HepG2 (cell line): ENCODE results near the gene LLGL1. TPM values are rescaled to one million over a fixed set of nuclear protein-coding genes. Genes with fewer than 3 reads are reported as not detected.

Experiments
- ARNTL ChIP-seq: sonication (generic); formaldehyde crosslinking; IDR thresholded peaks from 2 replicates; pipeline ENCODE4 v1.4.0; 2020; ENCODE audit warnings: mild to moderate bottlenecking, missing genetic modification reagents
- CENPBD1 ChIP-seq: sonication (generic); formaldehyde crosslinking; IDR thresholded peaks from 2 replicates; pipeline ENCODE4 v1.8.0; 2022; ENCODE audit warnings: missing genetic modification reagents, low read depth, mild to moderate bottlenecking, borderline replicate concordance
- CERS6 ChIP-seq: sonication (generic); formaldehyde crosslinking; IDR thresholded peaks from 2 replicates; pipeline ENCODE4 v1.5.0; 2020; ENCODE audit warnings: missing genetic modification reagents
- KLF13 ChIP-seq: sonication (generic); formaldehyde crosslinking; IDR thresholded peaks from 2 replicates; pipeline ENCODE4 v1.4.0; 2020; ENCODE audit warnings: mild to moderate bottlenecking, missing genetic modification reagents
- MTF1 ChIP-seq: sonication (generic); formaldehyde crosslinking; IDR thresholded peaks from 2 replicates; pipeline ENCODE4 v1.5.0; 2020; ENCODE audit warnings: missing genetic modification reagents
- PCBP2 ChIP-seq: fragments of 200-400 bp; formaldehyde crosslinking; optimal IDR thresholded peaks from 2 replicates; pipeline ENCODE3; 2018; ENCODE audit warnings: low read length, low read depth; ENCODE audit not compliant: poor library complexity, severe bottlenecking
- SMYD3 ChIP-seq: sonication (generic); formaldehyde crosslinking; IDR thresholded peaks from 2 replicates; pipeline ENCODE4 v1.8.1; 2023; ENCODE audit warnings: mild to moderate bottlenecking, missing genetic modification reagents
- TFAP4 ChIP-seq: sonication (generic); IDR thresholded peaks from 2 replicates; pipeline ENCODE4 v1.6.1; 2016; ENCODE audit warnings: low read depth, borderline replicate concordance
- ZBTB49 ChIP-seq: sonication (generic); formaldehyde crosslinking; IDR thresholded peaks from 2 replicates; pipeline ENCODE4 v1.4.0; 2020; ENCODE audit warnings: missing genetic modification reagents, borderline replicate concordance
- ZNF205 ChIP-seq: IDR thresholded peaks from 2 replicates; pipeline ENCODE4 v1.6.1; 2018; ENCODE audit warnings: missing biosample characterization, missing genetic modification reagents
- ZNF407 ChIP-seq: sonication (generic); formaldehyde crosslinking; IDR thresholded peaks from one replicate; pipeline ENCODE4 v1.5.1; 2020; ENCODE audit warnings: mild to moderate bottlenecking, missing genetic modification reagents; ENCODE audit errors: not compliant biosample characterization
- ZNF724P ChIP-seq: sonication (generic); formaldehyde crosslinking; IDR thresholded peaks from 2 replicates; pipeline ENCODE4 v1.8.0; 2022; ENCODE audit warnings: missing genetic modification reagents, borderline replicate concordance
- ZNF761 ChIP-seq: sonication (generic); formaldehyde crosslinking; conservative IDR thresholded peaks from 2 replicates; pipeline ENCODE4 v1.4.0; 2020; ENCODE audit warnings: mild to moderate bottlenecking, missing genetic modification reagents
- polyA plus RNA-seq, 8 experiments: library from polyadenylated mRNA; depleted of rRNA in 3 of 8; stranded (reverse) in 7 of 8; unstranded in 1 of 8; fragments of >200 nt; fragmentation: Illumina TruSeq in 4 of 8; extraction: Trizol in 4 of 8; gene quantifications; 2 replicates each; pipeline versions ENCODE4 v1.2.1 to v1.2.3, GENCODE V29; 2011 to 2016; ENCODE audit warnings: low read depth in 4 of 8, missing spikeins in 1 of 8, mixed read lengths in 1 of 8; ENCODE audit not compliant: insufficient read depth in 1 of 8
- total RNA-seq, 5 experiments: library from RNA; depleted of rRNA; stranded (reverse); fragments of >200 nt; fragmentation: Illumina TruSeq; extraction: Trizol; gene quantifications; 2 replicates each; pipeline ENCODE4 v1.2.3, GENCODE V29; 2016; ENCODE audit warnings: low read depth in 1 of 5

LLGL1 gene
- total and polyA plus RNA-seq, 2 of the 13 experiments (the other 11 are each of a cell fraction or from before 2014, with no cell fraction given), result 15.0 to 15.3 TPM

- TF ChIP-seq CENPBD1 (CRISPR knock-in tag) (peak; percentile 43; the same call in 1 of the 2 replicates), ZBTB49 (no peak), ZNF407 (no peak), KLF13 (CRISPR knock-in tag) (no peak), MTF1 (CRISPR knock-in tag) (no peak), ZNF761 (0 out of 2 replicates have a peak, but pooled peaks have one; percentile 67), ZNF205 (no peak), CERS6 (no peak), TFAP4 (no peak), SMYD3 (no peak; the same call in 1 of the 2 replicates), ZNF724P (no peak), ARNTL (CRISPR knock-in tag) (no peak), PCBP2 (no peak)
Measured at GRCh38 chr17:18182978-18183333, 42.5 kb upstream of the LLGL1 start (continued).
